GM18526 (cell line): ENCODE results near the gene SSC5D.

ENCODE experiments used
- POLR2A ChIP-seq: IDR thresholded peaks from 3 replicates; pipeline ENCODE4 v1.6.1; 2011; ENCODE audit not compliant: insufficient read length; ENCODE audit errors: extremely low read depth

SSC5D gene

DNA sequence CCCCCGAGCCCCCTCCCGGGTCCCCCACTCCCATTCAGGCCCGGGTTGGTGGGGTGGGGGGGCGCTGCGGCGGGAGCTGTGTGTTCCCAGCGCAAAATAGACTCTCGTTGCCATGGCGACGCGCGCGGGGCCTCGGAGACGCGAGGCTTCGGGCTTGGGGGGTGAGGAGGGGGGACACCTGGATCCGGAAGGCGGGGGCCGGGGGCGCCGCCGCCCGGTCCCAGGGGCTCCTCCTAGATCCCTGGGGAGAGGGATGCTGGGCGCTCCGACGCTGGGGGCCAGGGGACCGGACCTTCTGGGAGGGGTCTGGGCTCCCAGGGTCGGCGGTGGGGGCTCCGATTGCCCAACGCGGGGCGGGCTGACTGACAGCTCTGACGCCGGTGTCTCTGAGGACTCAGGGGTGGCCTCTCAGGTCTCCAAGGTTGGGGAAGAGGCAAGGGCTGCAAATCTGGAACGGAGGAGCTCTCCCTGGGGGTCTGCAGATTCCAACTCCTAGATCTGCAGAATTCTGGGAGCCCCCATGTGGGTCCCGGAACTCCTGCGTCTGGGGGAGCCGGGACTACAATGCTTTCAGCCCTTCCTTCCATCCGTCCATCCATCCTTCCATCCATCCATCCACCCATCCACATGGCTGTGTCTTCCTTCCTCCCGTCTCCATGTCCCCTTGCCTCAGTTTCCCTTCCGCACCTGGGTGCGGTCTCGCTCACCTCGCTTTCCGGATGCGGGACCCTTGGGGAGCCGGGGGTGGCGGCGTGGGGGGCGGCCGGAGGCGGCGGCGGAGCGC is 36.1 kb upstream of the SSC5D start:
- no peak for TF ChIP-seq POLR2A

DNA sequence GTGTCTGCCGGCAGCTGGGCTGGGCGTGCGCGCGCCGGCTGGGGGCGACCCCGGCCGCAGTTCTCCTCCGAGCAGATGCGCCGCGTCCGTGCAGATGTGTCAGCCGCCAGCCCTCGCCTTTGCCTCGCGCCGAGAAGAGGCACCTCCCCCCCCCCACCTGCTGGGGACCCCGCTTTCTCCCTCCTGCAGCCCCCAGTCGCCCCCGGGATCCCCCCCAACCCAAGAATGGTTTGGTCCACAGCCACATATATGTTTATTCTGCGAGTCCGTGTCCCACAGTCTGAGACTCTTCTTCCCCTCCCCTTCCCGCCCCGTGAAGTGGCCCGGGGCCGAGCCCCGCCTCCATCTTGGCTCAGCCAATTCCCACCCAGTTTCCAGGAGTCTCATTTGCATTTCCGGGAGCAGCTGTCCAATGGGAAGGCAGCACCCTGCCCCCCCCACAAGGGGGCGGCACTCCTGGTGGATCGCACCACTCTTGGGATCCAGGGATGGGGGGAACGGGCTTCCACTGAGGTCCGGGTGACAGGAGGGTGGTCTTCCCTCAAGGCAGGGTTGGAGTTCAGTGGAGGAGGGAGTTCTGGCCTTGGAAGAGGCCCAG is 35.4 kb upstream of the SSC5D start:
- TF ChIP-seq POLR2A, result no peak

DNA sequence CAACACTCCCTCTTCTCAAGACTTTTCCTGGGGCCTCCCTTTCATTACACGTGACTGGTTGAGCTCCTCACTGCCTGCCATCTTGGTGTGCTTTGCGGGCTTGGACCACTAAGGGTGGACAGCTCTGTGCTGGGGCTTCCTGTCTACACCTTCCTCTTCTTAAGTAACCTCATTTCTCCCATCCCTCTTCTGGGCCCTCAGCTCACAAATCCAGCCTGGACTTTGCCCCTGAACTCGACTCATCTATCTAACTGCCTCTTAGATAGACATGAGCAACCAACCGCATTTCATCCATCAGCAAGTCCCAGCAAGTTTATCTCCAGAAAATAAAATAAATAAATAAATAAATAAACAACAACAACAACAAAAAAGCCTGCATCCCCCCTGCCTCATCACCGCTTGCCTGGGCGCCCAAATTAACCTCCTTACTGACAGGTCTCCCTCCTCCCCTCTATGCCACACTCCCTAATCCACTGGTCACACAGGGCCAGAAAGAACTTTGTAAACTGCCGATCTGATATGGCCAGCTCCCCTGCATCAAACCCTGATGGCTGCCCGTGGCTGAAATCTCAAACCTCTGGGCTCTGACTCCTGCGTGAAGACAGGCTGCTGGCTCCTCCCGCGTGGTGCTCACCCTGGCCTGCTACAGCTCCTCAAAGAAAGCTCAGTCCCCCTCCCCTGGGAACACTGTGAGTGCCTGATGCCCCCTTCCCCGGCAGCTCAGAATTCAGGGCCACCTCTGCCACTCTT is 34.5 kb upstream of the SSC5D start:
- TF ChIP-seq POLR2A, result no peak

GRCh38 chr19:55454787-55455243 is 33.4 kb upstream of the SSC5D start:
- no peak for TF ChIP-seq POLR2A

DNA sequence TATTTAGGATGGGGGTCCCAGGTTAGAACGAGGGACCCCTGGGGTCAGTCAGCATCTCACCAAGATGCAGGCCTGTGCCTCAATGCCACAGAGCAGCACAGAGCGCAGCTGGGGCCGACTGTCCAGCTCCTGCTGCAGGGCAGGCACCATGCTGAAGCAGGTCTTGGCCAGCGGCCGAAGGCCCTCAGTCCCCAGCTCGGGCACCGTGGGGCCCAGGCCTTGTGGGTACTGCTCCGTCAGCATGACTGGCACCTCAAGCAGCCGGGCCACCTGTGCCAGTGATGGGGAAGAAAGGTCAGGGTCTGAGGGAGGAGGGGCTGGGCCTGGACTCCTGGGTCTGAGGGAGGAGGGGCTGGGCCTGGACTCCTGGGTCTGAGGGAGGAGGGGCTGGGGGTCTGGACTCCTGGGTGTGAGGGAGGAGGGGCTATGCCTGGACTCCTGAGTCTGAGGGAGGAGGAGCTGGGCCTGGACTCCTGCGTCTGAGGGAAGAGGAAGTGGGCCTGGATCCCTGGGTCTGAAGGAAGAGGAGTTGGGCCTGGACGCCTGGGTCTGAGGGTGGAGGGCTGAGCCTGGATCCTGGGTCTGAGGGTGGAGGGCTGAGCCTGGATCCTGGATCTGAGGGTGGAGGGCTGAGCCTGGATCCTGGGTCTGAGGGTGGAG is 32.5 kb upstream of the SSC5D start:
- no peak for TF ChIP-seq POLR2A

- no peak for TF ChIP-seq POLR2A
These were observed 31.9 kb upstream of the SSC5D start for GRCh38 chr19:55456347-55456746.

- TF ChIP-seq POLR2A, result no peak
These were observed 30.4 kb upstream of the SSC5D start for GRCh38 chr19:55457683-55458457.

DNA sequence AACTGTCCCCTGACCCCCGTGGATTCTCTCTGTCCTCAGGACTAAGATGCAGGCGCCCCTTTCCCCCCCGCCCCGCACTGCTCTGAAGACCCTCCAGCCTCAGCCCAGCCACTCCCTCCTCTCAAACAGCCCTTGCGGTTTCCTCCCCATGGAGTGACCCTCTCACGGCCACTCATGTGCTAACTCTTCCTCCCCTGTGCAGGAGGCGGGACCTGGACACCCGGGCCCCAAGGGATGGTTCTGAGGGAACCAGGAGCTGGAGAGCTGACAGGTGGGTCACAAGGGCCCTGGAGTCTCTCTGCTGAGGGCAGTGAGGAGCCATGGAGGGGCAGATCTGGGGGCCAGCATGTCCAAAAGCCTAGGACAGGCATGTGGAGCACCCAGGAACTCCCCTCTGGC is 28.7 kb upstream of the SSC5D start:
- TF ChIP-seq POLR2A, result no peak

GRCh38 chr19:55459950-55460657 is 28.1 kb upstream of the SSC5D start:
- TF ChIP-seq POLR2A, result no peak

DNA sequence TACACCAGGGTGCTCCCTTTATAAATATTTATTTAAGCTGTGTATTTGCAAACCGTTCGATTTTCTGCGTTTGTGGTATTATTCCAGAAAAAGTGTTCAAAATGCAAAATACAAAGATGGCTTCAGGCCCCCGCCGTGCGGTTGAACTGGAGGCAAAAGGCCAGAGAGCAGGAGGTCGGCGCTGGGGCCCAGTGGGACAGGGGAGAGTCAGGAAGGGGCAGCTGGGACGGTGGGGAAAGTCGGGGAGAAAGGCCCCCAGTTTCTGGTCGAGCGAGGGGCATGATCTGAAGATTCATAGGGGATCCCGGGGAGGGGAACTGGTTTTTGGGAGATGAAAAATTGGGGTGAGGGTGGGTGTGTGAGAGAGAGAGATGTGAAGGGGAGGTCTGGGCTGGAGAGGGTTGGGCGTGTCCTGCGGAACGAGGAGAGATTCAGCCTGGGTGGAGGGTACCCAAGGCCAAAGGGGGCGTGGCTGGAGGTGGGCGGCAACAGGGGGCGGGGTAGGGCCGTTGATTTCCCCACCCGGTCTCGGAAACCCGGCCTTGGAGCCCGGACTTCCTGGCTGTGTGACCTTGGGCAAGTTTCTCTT is 27.5 kb upstream of the SSC5D start:
- no peak for TF ChIP-seq POLR2A

- peak; percentile 73 for TF ChIP-seq POLR2A
These were observed 26.8 kb upstream of the SSC5D start, which contains the start of gene ISOC2 for GRCh38 chr19:55461259-55461973. TSS of gene ISOC2 (minus strand) at chr19:55461642. CDS start at chr19:55456486, 5,156 bp downstream.

- TF ChIP-seq POLR2A, result peak; percentile 43
These were observed 26.1 kb upstream of the SSC5D start for GRCh38 chr19:55461974-55462626.
